Gastrocnemius medialis (tissue), 4 donors: ENCODE data around the gene MGST2. TPM values are rescaled to one million over a fixed set of nuclear protein-coding genes. Genes with fewer than 3 reads are reported as not detected.

Experiments
- ATAC-seq, 2 donors: fragments of 150-250 bp; one replicate each; pipeline ENCODE4 v1.9.1; 2016
- DNase-seq, 2 donors: peaks; one replicate each; pipeline ENCODE4 v3.0.0-alpha.2; 2019
- H3K27ac ChIP-seq, 4 donors: fragments of 200-600 bp; sonication (generic); 1 replicate in 1 of 4; 2 replicates in 3 of 4; pipeline ENCODE4 v1.5.1; 2016 to 2018; ENCODE audit warnings: mild to moderate bottlenecking in 2 of 4, moderate library complexity in 1 of 4
- H3K27me3 ChIP-seq, 3 donors: fragments of 200-600 bp; sonication (generic) in 2 of 3; 1 replicate in 1 of 3; 2 replicates in 2 of 3; pipeline versions ENCODE4 v1.5.1 to v1.6.0; 2016 to 2019; ENCODE audit warnings: mild to moderate bottlenecking in 1 of 3, moderate library complexity in 1 of 3
- H3K36me3 ChIP-seq, 2 donors: fragments of 200-600 bp; sonication (generic) in 1 of 2; one replicate each; pipeline ENCODE4 v1.5.1; 2017 to 2018
- H3K4me1 ChIP-seq, 2 donors: fragments of 200-600 bp; sonication (generic) in 1 of 2; one replicate each; pipeline ENCODE4 v1.5.1; 2016 to 2017; ENCODE audit warnings: mild to moderate bottlenecking in 2 of 2
- H3K4me3 ChIP-seq, 4 donors: fragments of 200-600 bp; sonication (generic) in 3 of 4; 1 replicate in 1 of 4; 2 replicates in 3 of 4; pipeline ENCODE4 v1.5.1; 2016 to 2019; ENCODE audit warnings: mild to moderate bottlenecking in 2 of 4
- H3K9me3 ChIP-seq, 3 donors: fragments of 200-600 bp; sonication (generic) in 2 of 3; 1 replicate in 1 of 3; 2 replicates in 2 of 3; pipeline ENCODE4 v1.5.1; 2016 to 2019
- CTCF ChIP-seq, 5 experiments: fragments of 450-650 bp in 3 of 5; fragments of 200-600 bp in 2 of 5; sonication (generic) in 2 of 5; IDR thresholded peaks in 4 of 5; conservative IDR thresholded peaks in 1 of 5; 1 replicate in 4 of 5; 2 replicates in 1 of 5; pipeline ENCODE4 v1.5.1; 2016 to 2019; ENCODE audit warnings: antibody characterized with exemption in 5 of 5, mild to moderate bottlenecking in 3 of 5, moderate library complexity in 3 of 5
- POLR2A ChIP-seq, 2 donors: fragments of 450-650 bp; IDR thresholded peaks; one replicate each; pipeline ENCODE4 v1.6.1; 2017; ENCODE audit warnings: antibody characterized with exemption in 2 of 2, mild to moderate bottlenecking in 2 of 2, moderate library complexity in 2 of 2
- in situ Hi-C, 4 donors: fragments of 200-750 bp; cut with MboI; loops; one replicate each; pipeline versions ENCODE4 v1.15.0 to v1.8.0; 2017; ENCODE audit warnings: low sequenced_read_pairs in 4 of 4
- intact Hi-C: fragments of 100-400 bp; cut with DNase I; formaldehyde crosslinking; loops from one replicate; pipeline ENCODE4 v1.15.1; 2023; ENCODE audit warnings: low total_unique reads
- total RNA-seq, 4 donors: library from RNA; depleted of rRNA; stranded (reverse); fragments of >200 nt; gene quantifications; one replicate each; pipeline versions ENCODE4 v1.1.0 to v1.2.3, GENCODE V29; 2016

Gene MGST2
- total RNA-seq, 4 donors from 2014 or later, result 17.3 to 38.6 (median 30.9) TPM

GRCh38 chr4:139647184-139647583 lies 18.4 kb upstream of the MGST2 start:
- Histone ChIP-seq H3K27ac (no peak overlapping the region), H3K4me1 (no peaks in the 10 kb centered on the region), H3K27me3 (no peaks in the 10 kb centered on the region), H3K9me3 (no peaks in the 10 kb centered on the region), H3K4me3 (no peak overlapping the region), H3K36me3 (no peaks in the 10 kb centered on the region)
- DNase-seq, result no peak
- in situ Hi-C loops (loop anchor here in 3 of 4 donors (5.0 to 25.0 kb wide), 3 partner anchors 35 to 610 kb away; no protein-coding TSS in a partner anchor), intact Hi-C loops (no loop called here)
- no peak for ATAC-seq
- TF ChIP-seq POLR2A (IDR thresholded peaks at IDR 0.05), result no peak
- no peak for TF ChIP-seq CTCF (IDR thresholded peaks at IDR 0.05 in 4 of 5, conservative IDR thresholded peaks at IDR 0.05 in 1 of 5)

- no peaks in the 10 kb centered on the region for H3K4me1 ChIP-seq
- no peaks in the 10 kb centered on the region for H3K27me3 ChIP-seq
- TF ChIP-seq POLR2A (IDR thresholded peaks at IDR 0.05) (no peak), CTCF (IDR thresholded peaks at IDR 0.05 in 4 of 5, conservative IDR thresholded peaks at IDR 0.05 in 1 of 5) (no peak)
- ATAC-seq (no peak), DNase-seq (no peak)
- H3K36me3 ChIP-seq, result no peaks in the 10 kb centered on the region
- no peaks in the 10 kb centered on the region for H3K9me3 ChIP-seq
- H3K4me3 ChIP-seq, result no peak overlapping the region
- H3K27ac ChIP-seq, result no peak overlapping the region
- in situ Hi-C loops (loop anchor here in 3 of 4 donors (5.0 to 25.0 kb wide), 3 partner anchors 36 to 611 kb away; no protein-coding TSS in a partner anchor), intact Hi-C loops (no loop called here)
Measured at GRCh38 chr4:139647952-139648351, 17.7 kb upstream of the MGST2 start.

- TF ChIP-seq POLR2A (IDR thresholded peaks at IDR 0.05), result no peak
- peak; percentile 83 to 89 (median 87) for TF ChIP-seq CTCF (IDR thresholded peaks at IDR 0.05 in 4 of 5, conservative IDR thresholded peaks at IDR 0.05 in 1 of 5)
- ATAC-seq, result peak; percentile 80 to 90
- no peak overlapping the region for H3K27ac ChIP-seq
- peaks cover 0 to 1% of the 10 kb centered on the region in 2 donors for H3K4me1 ChIP-seq
- no peaks in the 10 kb centered on the region for H3K36me3 ChIP-seq
- H3K27me3 ChIP-seq, result no peaks in the 10 kb centered on the region
- peak; percentile 44 to 70 for DNase-seq
- in situ Hi-C loops, result loop anchor here in 3 of 4 donors (5.0 to 25.0 kb wide), 5 partner anchors 44 to 627 kb away; no protein-coding TSS in a partner anchor
- intact Hi-C loops, result loop anchor here (1.0 kb wide), 2 partner anchors 48 to 154 kb away; no protein-coding TSS in a partner anchor
- peak overlapping the region in 1 of 4 donors; percentile 8 for H3K4me3 ChIP-seq
- no peaks in the 10 kb centered on the region for H3K9me3 ChIP-seq
Measured at GRCh38 chr4:139651282-139652194, 14.1 kb upstream of the MGST2 start.

- H3K4me3 ChIP-seq, result no peak overlapping the region
- in situ Hi-C loops (loop anchor here in 3 of 4 donors (5.0 to 25.0 kb wide), 5 partner anchors 47 to 630 kb away; no protein-coding TSS in a partner anchor), intact Hi-C loops (no loop called here)
- DNase-seq (no peak), ATAC-seq (no peak)
- TF ChIP-seq POLR2A (IDR thresholded peaks at IDR 0.05) (no peak), CTCF (IDR thresholded peaks at IDR 0.05 in 4 of 5, conservative IDR thresholded peaks at IDR 0.05 in 1 of 5) (no peak)
- H3K36me3 ChIP-seq, result no peaks in the 10 kb centered on the region
- H3K4me1 ChIP-seq, result peaks cover 8 to 9% of the 10 kb centered on the region in 2 donors
- no peak overlapping the region for H3K27ac ChIP-seq
- H3K9me3 ChIP-seq, result no peaks in the 10 kb centered on the region
- H3K27me3 ChIP-seq, result no peaks in the 10 kb centered on the region
Measured at GRCh38 chr4:139654516-139654915, 11.1 kb upstream of the MGST2 start.
